PC-9 (cell line): Measurements from ENCODE around the gene NYNRIN.

Source experiments
- EZH2 ChIP-seq: fragments of 200-600 bp; sonication (generic); IDR thresholded peaks from 2 replicates; pipeline ENCODE4 v1.8.0; 2017; ENCODE audit warnings: antibody characterized with exemption, low read depth
- TF ChIP-seq, protein P1 (sequence below): fragments of 200-600 bp; sonication (generic); conservative IDR thresholded peaks from 2 replicates; pipeline ENCODE4 v1.6.1; 2017; ENCODE audit warnings: mixed run types, antibody characterized with exemption, mild to moderate bottlenecking, moderate library complexity

DNA sequence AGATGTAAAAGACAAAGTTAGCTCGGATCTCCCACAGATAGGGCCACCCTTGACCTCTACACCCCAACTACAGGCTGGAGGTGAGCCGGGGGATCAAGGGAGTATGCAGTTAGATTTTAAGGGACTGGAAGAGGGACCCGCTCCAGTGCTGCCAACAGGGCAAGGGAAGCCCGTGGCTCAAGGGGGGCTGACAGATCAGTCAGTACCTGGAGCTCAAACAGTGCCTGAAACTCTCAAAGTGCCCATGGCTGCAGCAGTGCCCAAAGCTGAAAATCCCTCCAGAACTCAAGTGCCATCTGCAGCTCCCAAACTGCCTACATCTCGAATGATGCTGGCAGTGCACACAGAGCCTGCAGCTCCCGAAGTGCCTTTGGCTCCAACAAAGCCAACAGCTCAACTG is 10.4 kb downstream of the NYNRIN start:
- TF ChIP-seq, protein P1, sequence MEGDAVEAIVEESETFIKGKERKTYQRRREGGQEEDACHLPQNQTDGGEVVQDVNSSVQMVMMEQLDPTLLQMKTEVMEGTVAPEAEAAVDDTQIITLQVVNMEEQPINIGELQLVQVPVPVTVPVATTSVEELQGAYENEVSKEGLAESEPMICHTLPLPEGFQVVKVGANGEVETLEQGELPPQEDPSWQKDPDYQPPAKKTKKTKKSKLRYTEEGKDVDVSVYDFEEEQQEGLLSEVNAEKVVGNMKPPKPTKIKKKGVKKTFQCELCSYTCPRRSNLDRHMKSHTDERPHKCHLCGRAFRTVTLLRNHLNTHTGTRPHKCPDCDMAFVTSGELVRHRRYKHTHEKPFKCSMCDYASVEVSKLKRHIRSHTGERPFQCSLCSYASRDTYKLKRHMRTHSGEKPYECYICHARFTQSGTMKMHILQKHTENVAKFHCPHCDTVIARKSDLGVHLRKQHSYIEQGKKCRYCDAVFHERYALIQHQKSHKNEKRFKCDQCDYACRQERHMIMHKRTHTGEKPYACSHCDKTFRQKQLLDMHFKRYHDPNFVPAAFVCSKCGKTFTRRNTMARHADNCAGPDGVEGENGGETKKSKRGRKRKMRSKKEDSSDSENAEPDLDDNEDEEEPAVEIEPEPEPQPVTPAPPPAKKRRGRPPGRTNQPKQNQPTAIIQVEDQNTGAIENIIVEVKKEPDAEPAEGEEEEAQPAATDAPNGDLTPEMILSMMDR: no peak
- no peak for TF ChIP-seq EZH2
